H1 (cell line): ENCODE results near the gene BCL2A1. TPM values are rescaled to one million over a fixed set of nuclear protein-coding genes. Genes with fewer than 3 reads are reported as not detected.

Experiments
- CTCF ChIA-PET: fragments of 300-600 bp; sonication (Branson Sonifier 250); formaldehyde crosslinking; loops from one replicate; lab custom pipeline; 2021; ENCODE audit not compliant: partially characterized antibody; lab: Charles Lee
- POLR2A ChIA-PET: fragments of 300-600 bp; sonication (Branson Sonifier 250); formaldehyde crosslinking; loops from one replicate; lab custom pipeline; 2021; ENCODE audit warnings: inconsistent platforms; ENCODE audit not compliant: partially characterized antibody; lab: Charles Lee
- DNase-seq, 2 experiments: peaks; one replicate each; pipeline versions ENCODE4 v3.0.0 to v3.0.0-alpha.2; 2010 to 2022; ENCODE audit warnings: low spot score in 2 of 2, low read depth in 1 of 2, mixed read lengths in 1 of 2
- FAIRE-seq: peaks from 2 replicates; lab custom pipeline; 2011; peaks lifted over from hg19 to GRCh38; lab: Jason Lieb, UNC
- H2AFZ ChIP-seq: 2 replicates; pipeline ENCODE4 v1.8.1; 2012; ENCODE audit warnings: low read length, inconsistent platforms
- H2AK5ac ChIP-seq: 2 replicates; pipeline ENCODE4 v1.6.1; 2013; ENCODE audit warnings: low read depth, low read length
- H2BK120ac ChIP-seq: replicated peaks from 2 replicates; pipeline ENCODE3; 2013; ENCODE audit warnings: low read depth, low read length, inconsistent platforms
- H2BK12ac ChIP-seq: 2 replicates; pipeline ENCODE4 v1.6.1; 2013; ENCODE audit warnings: low read depth, low read length
- H2BK15ac ChIP-seq: 2 replicates; pipeline ENCODE4 v1.6.1; 2013; ENCODE audit warnings: low read length
- H2BK20ac ChIP-seq: 2 replicates; pipeline ENCODE4 v1.6.1; 2013; ENCODE audit warnings: low read length
- H2BK5ac ChIP-seq: 2 replicates; pipeline ENCODE4 v1.6.1; 2013; ENCODE audit warnings: low read depth, low read length
- H3K14ac ChIP-seq: 2 replicates; pipeline ENCODE4 v1.6.1; 2013; ENCODE audit warnings: inconsistent platforms; ENCODE audit not compliant: insufficient read length
- H3K18ac ChIP-seq: 2 replicates; pipeline ENCODE4 v1.6.1; 2013; ENCODE audit warnings: low read length; ENCODE audit errors: extremely low read depth
- H3K23ac ChIP-seq: 2 replicates; pipeline ENCODE4 v1.6.1; 2013; ENCODE audit warnings: inconsistent platforms; ENCODE audit not compliant: insufficient read length
- H3K23me2 ChIP-seq: 2 replicates; pipeline ENCODE4 v1.6.1; 2013; ENCODE audit warnings: low read depth, low read length
- H3K27ac ChIP-seq: 2 replicates; pipeline ENCODE4 v1.6.1; 2011; ENCODE audit warnings: low read depth, low read length, inconsistent platforms
- H3K27me3 ChIP-seq, 4 experiments: replicated peaks in 1 of 4; 1 replicate in 1 of 4; 2 replicates in 3 of 4; pipeline versions ENCODE4 v1.6.1 to v1.8.1; 2011 to 2013; ENCODE audit warnings: low read length in 3 of 4, mild to moderate bottlenecking in 3 of 4, inconsistent platforms in 2 of 4, mixed read lengths in 2 of 4, moderate library complexity in 1 of 4; ENCODE audit not compliant: control insufficient read depth in 3 of 4, insufficient read depth in 3 of 4; ENCODE audit errors: extremely low read depth in 1 of 4
- H3K36me3 ChIP-seq, 4 experiments: 2 replicates each; pipeline versions ENCODE4 v1.6.1 to v1.8.1; 2011 to 2013; ENCODE audit warnings: mild to moderate bottlenecking in 4 of 4, low read length in 3 of 4, moderate library complexity in 2 of 4, control low read depth in 1 of 4, inconsistent platforms in 1 of 4; ENCODE audit not compliant: insufficient read depth in 4 of 4, control insufficient read depth in 2 of 4
- H3K4ac ChIP-seq: replicated peaks from 2 replicates; pipeline ENCODE3; 2013; ENCODE audit warnings: low read length, low read depth, mixed read lengths, inconsistent platforms; ENCODE audit not compliant: insufficient read length
- H3K4me1 ChIP-seq, 4 experiments: replicated peaks in 1 of 4; 1 replicate in 1 of 4; 2 replicates in 3 of 4; pipeline versions ENCODE4 v1.6.1 to v1.8.1; 2011 to 2013; ENCODE audit warnings: low read length in 3 of 4, inconsistent platforms in 2 of 4, mixed read lengths in 1 of 4; ENCODE audit not compliant: insufficient read depth in 4 of 4, control insufficient read depth in 3 of 4
- H3K4me2 ChIP-seq, 2 experiments: 2 replicates each; pipeline versions ENCODE4 v1.6.1 to v1.8.1; 2011 to 2013; ENCODE audit warnings: low read depth in 2 of 2, low read length in 2 of 2, control low read depth in 1 of 2, inconsistent platforms in 1 of 2, mild to moderate bottlenecking in 1 of 2; ENCODE audit not compliant: insufficient read depth in 1 of 2
- H3K4me3 ChIP-seq, 4 experiments: fragments of 200-600, 300-600 bp in 1 of 4; sonication (generic), shearing (Covaris generic), sonication (Bioruptor Twin) in 1 of 4; 2 replicates each; pipeline versions ENCODE4 v1.5.1 to v1.8.1; 2011 to 2016; ENCODE audit warnings: low read length in 4 of 4, low read depth in 3 of 4, control low read depth in 2 of 4, inconsistent platforms in 2 of 4, mild to moderate bottlenecking in 2 of 4, mixed read lengths in 1 of 4, moderate library complexity in 1 of 4; ENCODE audit not compliant: insufficient read depth in 2 of 4; ENCODE audit errors: extremely low read depth in 1 of 4
- H3K56ac ChIP-seq: replicated peaks from 2 replicates; pipeline ENCODE3; 2013; ENCODE audit warnings: low read depth, mild to moderate bottlenecking, mixed read lengths, low read length, inconsistent platforms; ENCODE audit not compliant: insufficient read length
- H3K79me1 ChIP-seq: 2 replicates; pipeline ENCODE4 v1.6.1; 2013; ENCODE audit warnings: low read depth, low read length, control low read depth
- H3K79me2 ChIP-seq, 2 experiments: 2 replicates each; pipeline versions ENCODE4 v1.6.1 to v1.8.1; 2012 to 2013; ENCODE audit warnings: low read length in 2 of 2, mild to moderate bottlenecking in 2 of 2, inconsistent platforms in 1 of 2; ENCODE audit not compliant: insufficient read depth in 2 of 2, control insufficient read depth in 1 of 2
- H3K9ac ChIP-seq, 4 experiments: replicated peaks in 1 of 4; 1 replicate in 1 of 4; 2 replicates in 3 of 4; pipeline versions ENCODE4 v1.6.1 to v1.8.1; 2011 to 2013; ENCODE audit warnings: low read depth in 3 of 4, low read length in 3 of 4, control low read depth in 2 of 4, mild to moderate bottlenecking in 2 of 4, moderate library complexity in 2 of 4, inconsistent platforms in 1 of 4; ENCODE audit errors: extremely low read depth in 1 of 4
- H3K9me3 ChIP-seq, 2 experiments: 2 replicates each; pipeline versions ENCODE4 v1.6.1 to v1.8.1; 2012 to 2013; ENCODE audit warnings: mild to moderate bottlenecking in 2 of 2, moderate library complexity in 2 of 2, control low read depth in 1 of 2, inconsistent platforms in 1 of 2, low read depth in 1 of 2, low read length in 1 of 2, mixed read lengths in 1 of 2; ENCODE audit not compliant: insufficient read depth in 2 of 2
- H4K20me1 ChIP-seq, 2 experiments: replicated peaks in 1 of 2; 2 replicates each; pipeline versions ENCODE3 to v1.8.1; 2011 to 2013; ENCODE audit warnings: inconsistent platforms in 2 of 2, low read length in 2 of 2, mild to moderate bottlenecking in 1 of 2; ENCODE audit not compliant: insufficient read depth in 2 of 2, control insufficient read depth in 1 of 2
- H4K5ac ChIP-seq: 2 replicates; pipeline ENCODE4 v1.6.1; 2013; ENCODE audit warnings: low read length, low read depth, mixed read lengths, inconsistent platforms; ENCODE audit not compliant: insufficient read length
- H4K8ac ChIP-seq: 2 replicates; pipeline ENCODE4 v1.8.0; 2013; ENCODE audit warnings: mild to moderate bottlenecking, moderate library complexity, low read length, inconsistent platforms; ENCODE audit not compliant: insufficient read depth; ENCODE audit errors: extremely low read depth
- H4K91ac ChIP-seq: replicated peaks from 2 replicates; pipeline ENCODE3; 2013; ENCODE audit warnings: low read length, mixed read lengths, inconsistent platforms; ENCODE audit not compliant: insufficient read length
- BACH1 ChIP-seq: IDR thresholded peaks from 2 replicates; pipeline ENCODE4 v1.6.1; 2012; ENCODE audit warnings: low read length, improper control_type of control experiment
- BCL11A ChIP-seq, 2 experiments: IDR thresholded peaks; one replicate each; pipeline ENCODE4 v1.6.1; 2011; ENCODE audit warnings: low read depth in 2 of 2, low read length in 2 of 2, mild to moderate bottlenecking in 2 of 2
- POLR2A ChIP-seq, 2 experiments: IDR thresholded peaks; 1 replicate in 1 of 2; 2 replicates in 1 of 2; pipeline ENCODE4 v1.6.1; 2011; ENCODE audit warnings: low read depth in 2 of 2, low read length in 2 of 2, mild to moderate bottlenecking in 2 of 2; ENCODE audit errors: control extremely low read depth in 1 of 2
- TAF1 ChIP-seq: IDR thresholded peaks from 2 replicates; pipeline ENCODE4 v1.6.1; 2011; ENCODE audit warnings: mild to moderate bottlenecking, low read depth, low read length
- WGBS, 2 experiments: shearing (Covaris generic) in 1 of 2; methylation state at CpG; one replicate each; pipeline versions ENCODE4 v1.1.6 to v1.1.7; 2013 to 2015; ENCODE audit warnings: low lambda C conversion rate in 2 of 2, mixed read lengths in 2 of 2, inconsistent platforms in 1 of 2, low coverage in 1 of 2, missing lambda C conversion rate in 1 of 2; ENCODE audit not compliant: insufficient replicate concordance in 2 of 2, insufficient coverage in 1 of 2, insufficient read length in 1 of 2; ENCODE audit errors: extremely low coverage in 1 of 2, missing lambda C conversion rate in 1 of 2; 5-methylcytosine and 5-hydroxymethylcytosine counted together
- polyA plus RNA-seq, 7 experiments: library from polyadenylated mRNA; depleted of rRNA in 3 of 7; stranded (reverse) in 5 of 7; unstranded in 2 of 7; fragments of >200 nt in 5 of 7; fragments of 200-250 nt in 2 of 7; gene quantifications; 1 replicate in 5 of 7; 2 replicates in 1 of 7; 4 replicates in 1 of 7; pipeline versions ENCODE4 v1.2.1 to v1.2.3, GENCODE V29; 2011 to 2013; ENCODE audit warnings: missing spikeins in 2 of 7, mixed read lengths in 2 of 7
- total RNA-seq: library from RNA; stranded (reverse); fragmentation: NEBNext Ultra II Directional; extraction: Animal tissue kit (Norgen Biotek cat#: 25700); gene quantifications from 2 replicates; pipeline ENCODE4 v1.2.1, GENCODE V29; 2021
- TF ChIP-seq, protein P1 (sequence below): IDR thresholded peaks from 2 replicates; pipeline ENCODE4 v1.6.1; 2011; ENCODE audit warnings: low read length, improper control_type of control experiment

The BCL2A1 gene
- total and polyA plus RNA-seq, 2 of the 8 experiments (the other 6 are each of a cell fraction or from before 2014, with no cell fraction given): not detected

DNA sequence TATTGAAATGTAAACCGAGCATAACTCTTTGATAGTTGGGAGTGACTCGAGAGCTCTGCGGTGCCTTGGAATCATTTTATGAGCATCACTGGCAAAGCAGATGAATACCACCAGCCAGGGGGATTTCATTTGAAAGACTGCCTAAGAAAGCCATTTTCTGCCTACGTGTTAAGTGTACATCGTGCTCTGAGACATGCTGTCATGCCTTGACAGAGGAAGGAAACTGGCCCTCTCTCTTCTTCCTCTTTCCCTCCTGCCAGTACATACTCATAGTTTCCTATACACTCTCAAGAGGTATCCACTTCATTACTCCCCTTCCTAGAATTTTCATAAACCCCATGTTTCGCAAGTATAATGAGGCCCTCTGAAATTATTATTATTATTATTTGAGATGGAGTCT is 8.8 kb downstream of the BCL2A1 start:
- Histone ChIP-seq H4K5ac (no peak overlapping the region), H3K9ac (no peak overlapping the region), H3K27ac (no peak overlapping the region), H3K23ac (no peak overlapping the region), H3K56ac (no peak overlapping the region), H2BK20ac (no peak overlapping the region), H2BK5ac (no peak overlapping the region), H3K9me3 (no peaks in the 10 kb centered on the region), H2BK15ac (no peak overlapping the region), H4K20me1 (no peaks in the 10 kb centered on the region), H3K4ac (no peak overlapping the region), H4K91ac (no peak overlapping the region), H3K36me3 (no peaks in the 10 kb centered on the region), H2AFZ (no peak overlapping the region), H3K18ac (no peak overlapping the region), H3K4me2 (no peak overlapping the region), H2AK5ac (no peak overlapping the region), H3K79me1 (no peaks in the 10 kb centered on the region), H2BK120ac (no peak overlapping the region), H3K14ac (no peak overlapping the region), H3K23me2 (no peaks in the 10 kb centered on the region), H2BK12ac (no peak overlapping the region), H3K27me3 (no peaks in the 10 kb centered on the region), H3K4me3 (no peak overlapping the region), H3K4me1 (no peaks in the 10 kb centered on the region), H4K8ac (no peak overlapping the region), H3K79me2 (no peaks in the 10 kb centered on the region)
- ChIA-PET CTCF (interaction anchor here (1.0 kb wide), 1 partner anchor 14 kb away, joined by 3 read pairs; no protein-coding TSS in a partner anchor), POLR2A (no interaction called here)
- no peak for DNase-seq
- WGBS, 2 experiments: 92% methylated on average over 6 of the region's 6 CpGs; no CpG with 5 or more reads in 1 of the 2 experiments
- TF ChIP-seq, protein P1, sequence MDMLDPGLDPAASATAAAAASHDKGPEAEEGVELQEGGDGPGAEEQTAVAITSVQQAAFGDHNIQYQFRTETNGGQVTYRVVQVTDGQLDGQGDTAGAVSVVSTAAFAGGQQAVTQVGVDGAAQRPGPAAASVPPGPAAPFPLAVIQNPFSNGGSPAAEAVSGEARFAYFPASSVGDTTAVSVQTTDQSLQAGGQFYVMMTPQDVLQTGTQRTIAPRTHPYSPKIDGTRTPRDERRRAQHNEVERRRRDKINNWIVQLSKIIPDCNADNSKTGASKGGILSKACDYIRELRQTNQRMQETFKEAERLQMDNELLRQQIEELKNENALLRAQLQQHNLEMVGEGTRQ: no peak
- TF ChIP-seq POLR2A (IDR thresholded peaks at IDR 0.05; ENCODE audit: control extremely low read depth in 1 of 2, low read depth in 2 of 2, low read length in 2 of 2): no peak
- no peak for TF ChIP-seq BACH1
- TF ChIP-seq BCL11A (IDR thresholded peaks at IDR 0.05; ENCODE audit: low read depth in 2 of 2, low read length in 2 of 2): no peak
- no peak for TF ChIP-seq TAF1
- no peak for FAIRE-seq
